ENCODE results near the gene GIMAP6.
"Not testable (repeated sequence)": the region's sequence is repeated elsewhere in the genome, so short reads cannot be mapped to it uniquely, and the experiment has no call there.

The GIMAP6 gene

GRCh38 chr7:150631866-150632864 is at the start of gene GIMAP6:
GIMAP6 (minus strand) TSS chr7:150632385; CDS start chr7:150630142, 2,243 bp downstream.
- ATAC-seq = peak; percentile 61 to 65

- not testable (repeated sequence) for ATAC-seq
Observed at GRCh38 chr7:150680364-150680763, 48.2 kb upstream of the GIMAP6 start.

- ATAC-seq = not testable (repeated sequence)
Observed at GRCh38 chr7:150678601-150679000, 46.4 kb upstream of the GIMAP6 start.

- peak in 1 of 2 donors; percentile 27 for ATAC-seq
Observed at GRCh38 chr7:150676854-150677253, 44.7 kb upstream of the GIMAP6 start.

GRCh38 chr7:150676276-150676675 is 44.1 kb upstream of the GIMAP6 start:
- ATAC-seq = not testable (repeated sequence)

GRCh38 chr7:150675714-150676113 is 43.5 kb upstream of the GIMAP6 start:
- no peak for ATAC-seq

GRCh38 chr7:150671798-150672585 is 39.8 kb upstream of the GIMAP6 start:
- not testable (repeated sequence) for ATAC-seq

GRCh38 chr7:150668977-150669376 is 36.8 kb upstream of the GIMAP6 start:
- ATAC-seq = no peak

- ATAC-seq = peak; percentile 81 to 84
Observed at GRCh38 chr7:150668472-150668911, 36.3 kb upstream of the GIMAP6 start.

- no peak for ATAC-seq
Observed at GRCh38 chr7:150666412-150666811, 34.2 kb upstream of the GIMAP6 start.

GRCh38 chr7:150665896-150666295 is 33.7 kb upstream of the GIMAP6 start:
- ATAC-seq = peak in 1 of 2 donors; percentile 6

GRCh38 chr7:150665089-150665748 is 33.0 kb upstream of the GIMAP6 start:
- ATAC-seq = peak; percentile 57 to 61

- peak in 1 of 2 donors; percentile 11 for ATAC-seq
Observed at GRCh38 chr7:150663802-150664494, 31.8 kb upstream of the GIMAP6 start.

GRCh38 chr7:150662821-150663220 is 30.6 kb upstream of the GIMAP6 start:
- ATAC-seq = not testable (repeated sequence)

- ATAC-seq = no peak
Observed at GRCh38 chr7:150660939-150661613, 28.9 kb upstream of the GIMAP6 start.

GRCh38 chr7:150657526-150657925 is 25.3 kb upstream of the GIMAP6 start:
- ATAC-seq = no peak

GRCh38 chr7:150656047-150656446 is 23.9 kb upstream of the GIMAP6 start:
- ATAC-seq = no peak

GRCh38 chr7:150654692-150655091 is 22.5 kb upstream of the GIMAP6 start:
- ATAC-seq = no peak

- no peak for ATAC-seq
Observed at GRCh38 chr7:150649080-150649385, 16.8 kb upstream of the GIMAP6 start.

- ATAC-seq = no peak
Observed at GRCh38 chr7:150648353-150649079, 16.3 kb upstream of the GIMAP6 start.

Data from activated CD4-positive, CD25-positive, alpha-beta regulatory T cell treated with anti-CD3 and anti-CD28 coated beads, Interleukin-2, amount 50 U/mL, for 24 hours (primary cell).